ENCODE measurements around the gene USP44.
A peak's percentile ranks its signal among the peaks of the same experiment; 100 is the strongest.

Gene USP44

GRCh38 chr12:95548056-95548538 is 3.2 kb downstream of the USP44 start:
- DNase-seq, result no peak

GRCh38 chr12:95547522-95548055 is 3.7 kb downstream of the USP44 start:
- no peak for DNase-seq

DNA sequence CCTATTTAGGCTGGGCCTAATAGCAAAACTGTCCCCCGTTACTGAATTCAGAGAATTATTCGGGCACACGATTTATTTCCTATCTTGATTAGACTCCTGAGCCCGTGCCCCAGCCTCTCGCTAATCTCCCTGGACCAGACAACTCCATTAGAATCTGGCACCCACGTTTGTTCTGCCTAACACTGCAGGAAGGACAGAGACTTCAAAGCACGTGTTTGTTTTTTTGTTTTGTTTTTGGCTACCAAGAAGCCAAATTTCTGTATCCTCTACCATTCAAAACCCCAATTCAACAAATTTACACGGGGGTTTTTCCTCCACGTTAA is 4.8 kb downstream of the USP44 start:
- DNase-seq, result no peak

- DNase-seq, result no peak
These were observed 5.4 kb downstream of the USP44 start for GRCh38 chr12:95545731-95546490.

DNA sequence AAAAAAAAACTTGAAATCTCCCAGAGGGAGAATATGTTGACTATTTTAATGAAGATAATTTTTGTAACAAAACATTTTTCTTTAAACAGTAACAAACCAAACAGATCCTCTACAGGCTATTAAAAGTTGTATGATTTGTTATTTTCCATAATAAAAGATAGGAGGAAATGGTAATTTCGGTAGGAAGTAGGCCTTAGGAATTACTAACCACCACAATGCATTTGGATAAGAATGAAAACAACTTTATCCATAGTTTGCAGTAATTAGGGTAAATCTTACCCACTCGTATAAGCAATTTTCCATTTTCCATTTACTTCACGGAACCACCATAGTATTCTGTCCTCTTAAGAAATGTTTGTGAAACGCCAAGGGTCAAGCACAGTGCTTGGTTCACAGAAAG is 6.0 kb downstream of the USP44 start:
- no peak for DNase-seq

- DNase-seq, result no peak
These were observed 6.5 kb downstream of the USP44 start for GRCh38 chr12:95544756-95545155.

DNA sequence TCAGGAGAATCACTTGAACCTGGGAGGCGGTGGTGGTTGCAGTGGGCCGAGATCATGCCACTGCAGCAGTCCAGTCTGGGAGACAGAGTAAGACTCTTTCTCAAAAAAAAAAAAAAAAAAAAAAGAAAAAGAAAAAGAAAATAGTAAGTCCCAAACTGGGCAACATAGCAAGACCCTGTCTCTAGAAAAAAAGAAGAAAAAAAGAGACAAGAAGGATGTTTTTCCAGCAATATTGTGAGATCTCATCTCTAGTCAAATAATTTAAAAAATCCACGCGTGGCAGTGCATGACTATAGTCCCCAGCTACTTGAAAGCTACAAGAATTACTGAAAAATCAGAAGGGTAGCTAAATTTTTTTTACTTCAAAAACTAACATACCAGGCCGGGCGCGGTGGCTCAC is 8.0 kb downstream of the USP44 start:
- no peak for DNase-seq

- no peak for DNase-seq
These were observed 9.8 kb downstream of the USP44 start for GRCh38 chr12:95541436-95541835.

DNA sequence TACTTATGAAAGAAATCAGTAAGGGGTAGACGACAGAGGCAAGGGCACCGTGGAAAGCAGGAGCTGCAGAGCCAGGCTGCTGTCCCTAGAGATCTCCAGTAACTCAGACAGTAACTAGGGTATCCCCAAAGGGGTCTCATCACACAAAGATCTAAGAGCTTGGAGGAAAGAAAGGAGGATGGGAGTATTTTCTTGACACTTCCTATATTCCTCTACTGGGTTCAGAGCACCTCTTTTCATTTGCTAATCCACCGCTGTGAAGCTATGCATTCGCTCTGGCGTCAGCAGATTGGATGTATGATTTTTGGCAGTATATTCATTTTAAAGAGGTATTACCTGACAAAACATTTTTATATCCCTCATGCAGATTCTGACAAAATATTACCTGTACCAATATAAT is 12.6 kb downstream of the USP44 start:
- no peak for DNase-seq

- no peak for DNase-seq
These were observed 13.3 kb downstream of the USP44 start for GRCh38 chr12:95538006-95538405.

GRCh38 chr12:95533985-95534384 is 17.3 kb downstream of the USP44 start:
- DNase-seq, result no peak

- peak; percentile 10 for DNase-seq
These were observed 18.4 kb downstream of the USP44 start for GRCh38 chr12:95532851-95533250.

- no peak for DNase-seq
These were observed 21.5 kb downstream of the USP44 start for GRCh38 chr12:95529693-95530225.

DNA sequence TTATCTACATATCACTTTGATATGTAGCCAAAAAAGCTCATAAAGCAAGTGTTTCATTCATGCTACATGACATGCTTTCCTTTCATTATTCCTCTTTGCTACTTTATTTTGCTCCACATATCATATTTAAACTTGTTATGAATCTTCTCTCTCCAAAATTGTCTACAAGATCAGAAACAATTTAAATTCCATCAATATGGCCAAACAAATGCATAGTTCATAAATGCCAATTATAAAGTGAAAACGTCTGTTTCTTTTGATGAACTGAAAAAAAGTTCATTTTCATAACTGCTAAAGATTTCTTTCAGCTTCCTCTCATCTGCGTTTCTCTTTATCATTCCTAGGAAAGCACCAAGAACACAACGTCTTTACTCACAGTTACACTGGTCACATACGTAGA is 22.8 kb downstream of the USP44 start:
- DNase-seq, result no peak

DNA sequence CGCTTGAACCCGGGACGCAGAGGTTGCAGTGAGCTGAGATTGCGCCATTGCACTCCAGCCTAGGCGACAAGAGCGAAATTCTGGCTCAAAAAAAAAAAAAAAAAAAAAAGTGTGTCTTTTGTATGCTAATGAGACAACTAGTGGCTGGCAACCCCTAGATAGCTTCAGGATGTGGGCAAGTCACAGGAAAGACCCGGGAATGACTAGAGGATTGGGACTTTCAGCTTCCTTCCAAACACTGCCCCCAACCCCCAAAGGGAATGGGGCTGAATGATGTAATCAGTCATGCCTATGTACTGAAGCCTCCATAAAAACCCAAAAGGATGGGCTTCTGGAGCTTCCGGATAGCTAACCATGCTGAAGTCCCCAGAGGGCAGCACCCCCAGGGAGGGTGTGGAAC is 28.6 kb downstream of the USP44 start:
- no peak for DNase-seq

DNA sequence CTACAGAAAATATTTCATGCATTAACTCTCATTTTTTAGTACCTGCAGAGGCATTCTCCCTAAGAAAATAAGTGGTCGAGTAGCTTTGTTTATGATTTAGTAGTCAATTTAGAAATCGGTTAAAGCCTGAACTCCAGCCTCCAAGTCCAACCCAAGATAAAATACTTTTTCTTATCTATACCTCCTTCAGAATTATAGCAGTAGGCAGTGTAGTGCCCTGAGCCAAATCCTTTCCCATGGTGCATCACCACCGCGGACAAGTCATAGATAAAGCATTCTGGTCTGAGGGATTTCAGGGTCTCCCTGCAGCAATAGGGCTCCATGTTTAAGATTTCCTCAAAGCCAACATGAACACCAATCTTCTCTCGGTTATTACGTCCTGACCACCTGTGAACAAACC is 30.5 kb downstream of the USP44 start:
- no peak for DNase-seq

GRCh38 chr12:95518944-95519343 is 32.3 kb downstream of the USP44 start:
- no peak for DNase-seq

- DNase-seq, result no peak
These were observed 34.0 kb downstream of the USP44 start for GRCh38 chr12:95517246-95517645.

DNA sequence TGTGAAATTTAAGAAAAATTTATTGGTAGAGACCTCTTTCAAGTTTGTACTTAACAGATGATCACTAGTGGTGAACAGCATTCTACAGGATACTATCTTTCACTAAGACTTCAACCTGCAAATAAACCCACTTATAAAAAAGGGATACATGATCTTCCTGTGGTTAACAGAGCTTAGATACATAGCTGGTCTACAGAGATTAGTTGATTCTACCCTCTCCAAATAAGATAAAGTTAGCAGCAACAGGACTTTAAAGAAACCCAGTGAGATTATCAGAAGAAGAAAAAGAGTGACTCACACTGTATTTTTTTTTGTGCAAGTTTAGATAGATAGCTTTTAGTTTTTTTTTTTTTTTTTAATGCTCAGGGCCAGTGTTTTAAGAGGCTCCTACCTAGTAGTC is 34.5 kb downstream of the USP44 start:
- no peak for DNase-seq

GRCh38 chr12:95515197-95515596 is 36.1 kb downstream of the USP44 start:
- DNase-seq, result no peak

- no peak for DNase-seq
These were observed 37.7 kb downstream of the USP44 start for GRCh38 chr12:95513599-95513998.

GRCh38 chr12:95511977-95512376 is 39.3 kb downstream of the USP44 start:
- DNase-seq, result no peak

DNA sequence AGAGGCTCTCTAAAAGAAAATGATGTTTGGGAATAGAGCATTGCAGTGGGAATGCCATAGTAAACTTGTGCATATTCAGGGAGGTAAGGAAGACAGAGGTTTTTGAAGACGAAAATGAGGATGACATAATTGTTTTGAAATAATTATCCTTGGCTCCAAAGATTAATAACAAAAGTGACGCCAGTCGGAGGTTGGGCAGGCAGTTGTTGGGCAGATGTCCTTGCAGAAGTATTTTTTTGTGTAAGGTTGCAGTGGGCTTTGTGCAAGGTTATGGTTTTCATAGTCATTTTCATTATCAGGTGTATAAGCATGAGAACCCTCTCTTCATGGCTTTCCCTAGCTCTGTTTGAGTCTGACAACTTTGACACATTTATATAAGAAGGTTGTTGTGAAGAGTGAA is 42.0 kb downstream of the USP44 start:
- no peak for DNase-seq

DNA sequence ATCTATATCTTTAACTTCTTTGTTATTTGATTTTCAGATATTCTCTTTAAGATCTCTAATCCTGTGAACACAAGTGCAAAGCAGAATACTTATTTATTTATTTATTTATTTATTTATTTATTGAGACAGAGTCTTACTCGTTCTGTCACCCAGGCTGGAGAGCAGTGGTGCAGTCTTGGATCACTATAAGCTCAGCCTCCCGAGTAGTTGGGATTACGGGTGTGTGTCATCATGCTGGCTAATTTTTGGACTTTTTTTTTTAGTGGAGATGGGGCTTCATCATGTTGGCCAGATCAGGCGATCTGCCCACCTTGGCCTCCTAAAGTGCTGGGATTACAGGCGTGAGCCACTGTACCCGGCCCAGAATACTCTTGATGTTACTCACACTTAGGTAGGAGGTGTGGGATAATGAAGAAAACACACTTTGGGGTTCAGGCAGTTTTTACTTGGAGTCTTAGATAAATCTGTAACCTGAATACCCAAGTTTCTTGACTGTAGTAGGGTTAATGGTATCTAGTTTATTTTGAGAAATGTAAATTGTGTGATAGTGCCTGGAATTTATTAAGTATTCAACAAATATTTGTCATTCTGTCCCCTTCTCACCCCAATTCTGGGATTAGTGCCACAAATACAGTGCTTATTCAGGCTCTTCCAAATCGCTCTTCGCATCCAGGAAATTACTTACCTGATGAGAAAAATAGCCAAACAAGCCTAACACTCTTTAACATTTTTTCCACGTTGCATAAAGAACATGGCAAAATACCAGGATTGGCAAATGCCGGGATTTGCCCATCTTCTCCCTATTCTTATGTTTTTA is 44.4 kb downstream of the USP44 start:
- DNase-seq, result no peak

Measured in amniotic stem cell (primary cell).